AG04450 (cell line): ENCODE results near the gene MAP4K2. TPM values are rescaled to one million over a fixed set of nuclear protein-coding genes. Genes with fewer than 3 reads are reported as not detected.

Source experiments
- CTCF ChIA-PET: fragments of 300-600, 350-600 bp; formaldehyde crosslinking; extraction: SDS; loops from one replicate; lab custom pipeline; 2022; ENCODE audit warnings: antibody characterized with exemption, inconsistent platforms; lab: Charles Lee
- POLR2A ChIA-PET: fragments of 350-600 bp; formaldehyde crosslinking; extraction: SDS; loops from one replicate; lab custom pipeline; 2021; ENCODE audit warnings: antibody characterized with exemption, inconsistent platforms; lab: Yijun Ruan, JAX
- DNase-seq: peaks from one replicate; pipeline ENCODE4 v3.0.0-alpha.2; 2011; ENCODE audit warnings: low read depth, low spot score
- H3K27ac ChIP-seq: one replicate; pipeline ENCODE4 v1.5.1; 2012; ENCODE audit warnings: low read depth, low read length, control low read depth
- H3K27me3 ChIP-seq: one replicate; pipeline ENCODE4 v1.6.0; 2012; ENCODE audit warnings: low read length; ENCODE audit not compliant: control insufficient read depth, insufficient read depth
- H3K4me3 ChIP-seq: 2 replicates; pipeline ENCODE4 v1.5.1; 2011; ENCODE audit warnings: mild to moderate bottlenecking, low read depth, low read length, control low read depth
- H3K9me3 ChIP-seq: 2 replicates; pipeline ENCODE4 v1.5.1; 2012; ENCODE audit warnings: low read length; ENCODE audit not compliant: control insufficient read depth, insufficient read depth
- CTCF ChIP-seq: IDR thresholded peaks from 2 replicates; pipeline ENCODE4 v1.5.1; 2011; ENCODE audit warnings: low read depth, low read length, control low read depth, inconsistent platforms
- polyA plus RNA-seq: library from polyadenylated mRNA; depleted of rRNA; stranded (reverse); fragments of >200 nt; gene quantifications from 2 replicates; pipeline ENCODE4 v1.2.3, GENCODE V29; 2011

MAP4K2 gene
- polyA plus RNA-seq, 1 experiment = 9.9 TPM

DNA sequence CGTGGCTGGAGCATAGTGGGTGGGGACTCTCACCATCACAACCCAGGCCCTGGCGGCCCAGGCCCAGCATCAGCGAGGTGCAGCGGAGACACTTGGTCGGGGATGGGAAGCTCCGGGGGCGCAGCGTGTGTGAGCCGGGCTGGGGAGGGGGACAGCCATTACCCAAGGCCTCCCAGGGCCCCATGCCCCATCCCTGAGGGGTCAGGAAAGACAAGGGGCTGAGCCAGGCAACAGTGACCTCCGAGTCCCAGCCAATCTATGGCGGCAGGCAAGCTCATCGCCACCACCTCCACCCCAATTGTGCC, 30.1 kb upstream of the MAP4K2 start:
- Histone ChIP-seq H3K9me3 (no peaks in the 10 kb centered on the region; the same call in 1 of the 2 replicates), H3K27ac (no peak overlapping the region), H3K27me3 (peaks cover 3% of the 10 kb centered on the region), H3K4me3 (no peak overlapping the region)
- POLR2A ChIA-PET = no interaction called here
- no peak for TF ChIP-seq CTCF
- no peak for DNase-seq
- CTCF ChIA-PET = no interaction called here

DNA sequence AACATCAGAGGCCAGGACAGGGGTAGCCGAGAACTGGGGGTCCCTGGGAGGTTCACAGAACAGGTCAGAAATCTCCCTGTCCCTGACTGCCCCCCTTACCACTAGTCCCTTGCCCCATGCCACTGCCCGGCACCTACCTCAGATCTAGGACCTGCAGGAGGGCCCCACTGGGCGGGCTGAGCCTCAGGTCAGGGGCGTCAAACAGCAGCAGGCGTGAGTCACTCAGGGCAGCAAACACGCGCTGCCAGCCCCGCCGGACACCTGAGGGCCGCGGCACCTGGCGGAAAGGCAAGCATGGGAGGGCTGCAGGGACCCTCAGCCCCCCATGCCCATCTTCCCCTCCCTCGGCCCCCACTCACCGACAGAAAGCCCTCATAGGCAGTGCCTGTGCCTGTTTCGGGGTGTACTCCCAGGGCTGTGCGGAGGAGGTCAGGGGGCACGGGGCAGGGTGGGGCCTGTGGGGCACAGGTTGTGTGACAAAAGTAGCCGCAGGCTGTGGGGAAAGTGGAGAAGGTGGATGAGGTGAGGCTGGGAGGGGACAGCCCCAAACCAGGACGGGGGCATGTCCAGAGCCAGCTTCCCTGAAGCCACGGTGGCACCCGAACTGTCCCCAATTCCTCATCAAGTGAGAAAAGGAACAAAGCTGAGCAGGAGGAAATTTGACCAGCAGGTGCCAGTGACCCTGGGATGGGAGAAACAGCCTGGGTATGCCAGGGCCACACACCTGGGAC, 29.6 kb upstream of the MAP4K2 start:
- TF ChIP-seq CTCF = no peak
- POLR2A ChIA-PET = no interaction called here
- no peaks in the 10 kb centered on the region; the same call in 1 of the 2 replicates for H3K9me3 ChIP-seq
- no peak for DNase-seq
- H3K27ac ChIP-seq = no peak overlapping the region
- H3K27me3 ChIP-seq = peaks cover 3% of the 10 kb centered on the region
- no peak overlapping the region for H3K4me3 ChIP-seq
- CTCF ChIA-PET = no interaction called here

GRCh38 chr11:64831411-64831891, 28.4 kb upstream of the MAP4K2 start:
- Histone ChIP-seq H3K9me3 (peaks cover 8% of the 10 kb centered on the region; the same call in 1 of the 2 replicates), H3K27me3 (peaks cover 3% of the 10 kb centered on the region), H3K4me3 (no peak overlapping the region), H3K27ac (no peak overlapping the region)
- no peak for DNase-seq
- ChIA-PET CTCF (interaction anchor here (1.3 kb wide), 1 partner anchor 13 kb away, joined by 5 read pairs; the partner anchor contains the start of gene CDC42BPG), POLR2A (no interaction called here)
- TF ChIP-seq CTCF = no peak

- Histone ChIP-seq H3K4me3 (no peak overlapping the region), H3K9me3 (peaks cover 8% of the 10 kb centered on the region; the same call in 1 of the 2 replicates), H3K27me3 (peaks cover 3% of the 10 kb centered on the region), H3K27ac (no peak overlapping the region)
- CTCF ChIA-PET = no interaction called here
- POLR2A ChIA-PET = interaction anchor here (0.5 to 0.6 kb wide), 2 partner anchors 9 to 145 kb away, joined by 3 to 4 read pairs; no protein-coding TSS in a partner anchor
- DNase-seq = no peak
- no peak for TF ChIP-seq CTCF
Measured at GRCh38 chr11:64829536-64830251, 26.7 kb upstream of the MAP4K2 start.

DNA sequence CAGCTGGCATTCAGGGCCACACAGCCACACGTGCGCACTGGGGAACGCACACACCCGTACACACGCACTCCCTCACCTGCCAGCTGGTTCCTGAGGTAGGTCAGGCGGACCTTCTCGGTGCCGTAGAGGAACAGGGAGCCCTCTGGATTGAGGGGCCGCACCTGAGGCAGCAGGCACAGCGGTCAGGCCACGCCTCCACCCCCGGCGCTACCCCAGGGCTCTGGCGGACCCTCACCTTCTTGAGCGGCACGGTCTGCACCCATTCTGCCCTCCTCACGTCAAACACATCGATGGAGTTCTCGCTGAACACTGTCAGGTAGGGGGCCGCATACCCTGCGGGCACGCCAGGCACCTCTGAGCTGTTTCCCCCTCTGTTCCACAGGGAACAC, 24.4 kb upstream of the MAP4K2 start:
- H3K4me3 ChIP-seq = no peak overlapping the region
- no peak overlapping the region for H3K27ac ChIP-seq
- TF ChIP-seq CTCF = no peak
- H3K9me3 ChIP-seq = peaks cover 8% of the 10 kb centered on the region; the same call in 1 of the 2 replicates
- H3K27me3 ChIP-seq = peaks cover 8% of the 10 kb centered on the region
- CTCF ChIA-PET = no interaction called here
- POLR2A ChIA-PET = interaction anchor here (0.6 kb wide), 2 partner anchors 69 to 198 kb away, joined by 3 to 7 read pairs; no protein-coding TSS in a partner anchor
- no peak for DNase-seq
